Activated gamma-delta T cell treated with anti-CD3 and anti-CD28 coated beads, Interleukin-2, amount 50 U/mL, for 16 hours (primary cell): Measurements from ENCODE around the gene CALB2.

ENCODE experiments used
- DNase-seq: peaks from one replicate; pipeline ENCODE4 v3.0.0-alpha.2; 2020; ENCODE audit warnings: low read depth

Gene CALB2

DNA sequence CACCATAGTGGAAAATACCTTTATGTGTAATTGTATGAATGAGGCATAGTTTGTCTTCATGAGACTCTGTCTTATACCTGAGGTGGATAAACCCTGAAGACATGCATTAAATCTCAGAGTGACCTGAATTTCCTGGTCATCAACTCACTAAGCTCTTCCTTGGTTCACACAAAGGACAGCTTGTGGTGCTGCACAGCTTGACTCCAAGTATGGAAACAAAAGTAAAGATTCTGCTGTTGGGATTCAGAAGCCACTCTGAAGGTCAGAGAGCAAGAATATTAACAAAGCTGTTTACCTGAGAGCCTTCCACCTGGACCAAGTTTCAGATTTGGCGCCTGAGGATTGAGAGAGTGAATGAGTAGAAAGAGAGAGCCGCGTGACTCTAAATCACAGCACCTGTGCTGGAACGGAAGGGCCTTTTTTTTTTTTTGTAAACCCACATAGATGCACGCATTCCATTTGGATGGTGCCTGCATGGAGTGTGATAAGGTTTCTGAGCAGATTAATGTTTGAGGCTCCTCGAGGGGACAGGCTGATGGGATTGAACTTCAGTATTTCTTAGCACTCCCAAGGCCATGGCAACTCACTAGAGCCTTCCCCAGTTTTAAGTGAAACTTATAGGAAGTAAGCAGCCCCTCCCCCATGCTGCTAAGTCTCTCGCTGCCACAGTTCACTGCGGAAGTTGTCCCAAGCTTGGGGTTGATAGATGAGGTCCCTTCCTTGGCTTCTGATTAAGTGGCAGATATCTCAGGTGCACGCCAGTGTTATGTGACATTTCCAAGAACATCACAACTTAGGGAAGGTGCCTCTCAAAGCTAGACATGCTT, 28.7 kb downstream of the CALB2 start:
- no peak for DNase-seq

DNA sequence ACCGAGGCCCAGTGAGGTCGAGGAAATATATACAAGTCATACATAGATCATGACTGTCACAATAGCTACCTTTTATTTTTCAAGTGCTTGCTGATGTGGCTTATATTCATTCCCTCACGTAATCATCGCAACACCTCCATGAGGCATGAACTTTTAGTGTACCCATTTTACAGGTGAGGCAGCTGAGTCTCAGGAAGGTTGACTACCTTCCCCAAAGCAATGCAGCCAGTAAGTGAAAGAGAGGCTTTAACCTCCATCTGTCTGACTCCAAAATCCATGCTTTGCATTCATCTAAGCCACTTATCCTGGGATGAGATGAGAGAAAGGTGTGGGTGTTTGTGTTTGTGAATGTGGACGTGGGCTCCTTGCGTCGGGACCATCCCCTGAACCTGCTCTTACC, 30.8 kb downstream of the CALB2 start:
- no peak for DNase-seq

DNA sequence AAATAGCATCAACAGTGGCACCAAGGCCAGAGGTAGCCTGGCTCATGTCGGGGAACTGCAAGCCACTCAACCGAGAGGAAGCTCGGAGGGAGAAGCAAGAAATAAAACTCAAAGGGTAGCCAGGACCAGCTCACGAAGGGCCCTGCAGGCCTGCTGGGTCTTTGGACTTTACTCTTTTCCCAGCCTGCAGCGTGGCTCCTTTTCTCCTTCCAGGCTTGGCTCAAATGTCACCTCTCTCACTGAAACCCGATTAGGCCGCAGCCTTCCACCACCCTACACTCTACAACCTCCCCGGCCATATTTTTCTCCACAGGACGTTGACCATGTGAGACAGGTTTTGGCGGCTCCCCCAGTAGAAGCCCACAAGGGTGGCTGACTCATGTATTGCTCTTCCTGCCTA, 38.1 kb downstream of the CALB2 start:
- no peak for DNase-seq

DNA sequence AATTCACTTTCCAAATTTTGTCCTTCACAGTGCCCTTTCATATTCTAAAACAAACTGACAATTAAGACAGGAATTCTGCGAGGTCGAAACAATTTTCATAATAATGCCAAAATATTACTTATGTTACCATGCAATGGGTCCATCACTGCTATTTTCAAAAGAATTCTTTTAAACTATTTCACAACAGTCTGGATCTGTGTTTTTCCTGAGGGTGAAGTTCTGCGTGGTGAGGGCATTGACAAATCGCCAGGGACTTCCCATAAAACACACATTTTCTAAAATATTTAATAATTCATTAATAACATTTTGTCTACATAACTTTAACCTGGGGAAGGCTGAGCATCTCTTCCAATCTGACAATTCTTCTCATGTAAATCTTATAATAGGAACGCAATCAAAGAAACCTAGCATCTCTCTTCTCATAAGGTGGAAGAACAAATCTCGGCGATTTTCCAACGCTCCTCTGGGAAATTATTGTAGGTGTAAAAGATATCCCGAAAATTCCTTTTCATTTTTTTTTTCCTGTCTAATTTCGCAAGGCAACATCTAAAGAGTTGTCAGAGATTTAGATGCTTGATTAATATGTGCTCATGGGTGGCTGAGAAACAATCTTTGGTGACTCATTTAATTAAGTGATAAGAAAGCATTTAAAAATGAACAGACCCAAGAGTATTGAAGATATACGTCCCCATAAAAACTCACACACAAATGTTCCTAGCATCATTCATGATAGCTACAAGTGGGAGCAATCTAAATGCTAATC, 41.5 kb downstream of the CALB2 start:
- DNase-seq, result no peak

DNA sequence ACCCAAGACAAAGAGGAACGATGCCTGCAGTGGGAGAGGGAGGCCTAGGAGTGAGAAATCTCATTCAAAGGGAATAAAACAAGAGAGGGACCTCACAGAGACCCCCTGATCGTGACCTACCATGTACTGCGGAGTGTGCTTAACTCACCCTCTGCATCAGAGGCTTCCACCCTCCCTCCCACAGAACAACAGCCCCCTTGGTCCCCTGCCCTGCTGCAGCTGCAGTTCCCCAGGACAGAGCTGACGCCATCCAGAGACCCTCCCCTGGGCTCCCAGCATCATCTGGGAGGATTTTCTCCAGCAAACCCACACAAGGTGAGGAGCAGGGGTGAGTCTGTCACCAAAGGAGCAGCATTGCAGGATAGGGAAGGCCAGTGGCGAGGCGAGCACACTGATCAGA, 43.5 kb downstream of the CALB2 start:
- no peak for DNase-seq

DNA sequence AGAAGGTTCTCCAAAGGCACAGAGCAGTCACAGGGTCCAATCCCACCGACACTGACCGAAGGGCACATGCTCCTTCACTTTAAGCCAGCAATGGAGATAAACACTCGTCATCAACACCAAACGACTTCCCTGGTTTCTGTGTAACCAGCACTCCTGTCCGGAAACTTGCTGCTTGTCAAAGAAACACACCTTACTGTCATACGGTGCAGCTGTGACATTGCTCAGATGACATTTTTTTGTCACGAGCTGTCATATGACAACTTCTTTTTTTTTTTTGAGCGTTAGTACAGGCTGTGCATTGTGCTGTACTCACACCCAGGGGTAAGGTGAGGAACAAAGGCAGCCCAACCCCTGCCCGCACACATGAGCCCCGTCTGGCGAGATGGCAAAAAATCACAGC, 44.2 kb downstream of the CALB2 start:
- DNase-seq, result no peak

DNA sequence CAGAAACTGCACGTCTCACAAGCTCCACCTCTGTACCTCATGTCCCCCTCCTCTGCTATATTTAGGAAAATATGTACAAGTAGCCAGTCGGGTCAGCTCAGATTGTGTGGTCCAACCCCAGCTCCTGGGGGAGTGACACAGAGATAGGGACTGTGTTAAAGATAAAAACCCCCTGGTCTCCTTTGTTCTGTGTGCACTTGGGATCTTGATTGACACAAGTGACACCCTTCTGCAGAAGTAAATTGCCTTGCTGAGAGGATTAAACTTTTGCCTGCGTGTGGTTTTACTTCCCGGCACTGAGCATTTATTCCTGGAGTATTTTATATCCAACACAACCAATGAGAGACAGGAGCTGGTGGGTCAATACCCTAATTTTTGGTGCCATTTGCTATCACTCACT, 45.8 kb downstream of the CALB2 start:
- DNase-seq, result no peak

DNA sequence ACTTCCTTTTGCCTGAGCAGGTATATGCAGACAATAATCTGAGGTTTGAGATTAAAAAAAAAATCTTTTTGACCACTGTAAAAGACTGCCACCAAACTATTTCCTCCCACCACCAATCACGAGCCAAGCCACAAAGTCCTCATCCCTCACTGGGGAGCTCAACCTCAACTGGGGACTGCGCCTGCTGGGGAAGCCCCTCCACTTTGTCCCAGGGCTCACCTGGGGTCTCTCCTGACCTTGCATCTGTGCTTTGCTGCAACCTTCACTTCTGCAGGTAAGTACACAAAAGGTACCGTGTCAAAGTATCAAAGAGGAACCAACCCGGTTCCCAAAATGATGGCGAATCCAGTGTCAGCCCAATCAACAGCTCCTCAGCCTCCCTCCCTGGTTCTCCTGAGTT, 47.8 kb downstream of the CALB2 start:
- DNase-seq, result no peak

DNA sequence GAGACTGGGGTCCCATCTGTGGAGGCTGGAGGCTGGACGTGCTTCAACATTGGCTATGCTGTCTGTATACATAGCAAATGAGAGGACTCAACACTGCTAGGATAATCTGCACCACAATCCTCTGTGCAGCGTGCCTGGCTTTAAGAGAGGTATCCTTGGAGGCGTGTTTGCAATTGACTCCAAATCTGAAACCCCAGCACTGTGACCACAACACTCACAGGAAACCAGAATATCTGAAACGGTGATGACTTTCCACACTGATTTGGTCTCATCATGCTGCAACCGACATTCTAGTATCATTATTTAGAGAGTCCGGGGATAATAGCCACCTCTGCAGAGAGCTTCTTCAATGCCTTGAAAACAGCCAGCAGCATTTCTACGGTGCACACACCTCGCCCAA, 48.2 kb downstream of the CALB2 start:
- no peak for DNase-seq

DNA sequence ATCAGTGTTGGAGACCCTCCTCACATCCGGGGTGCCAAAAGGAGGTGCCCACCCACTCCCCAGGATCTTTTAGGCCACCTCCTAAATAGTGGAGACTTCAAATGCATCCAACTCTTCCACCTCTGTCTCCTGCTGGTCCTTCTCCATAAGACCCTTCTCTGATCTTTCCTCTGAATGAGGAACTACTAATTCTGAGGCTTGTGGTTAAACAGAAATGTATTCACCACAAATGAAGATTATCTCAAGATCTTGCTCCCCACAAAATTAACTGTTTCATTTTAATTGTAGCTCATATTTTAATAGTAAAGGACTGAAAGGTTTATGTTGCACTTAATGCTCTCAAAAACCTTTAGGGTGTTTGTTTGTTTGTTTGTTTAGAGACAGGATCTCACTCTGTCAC, 49.2 kb downstream of the CALB2 start:
- no peak for DNase-seq

DNA sequence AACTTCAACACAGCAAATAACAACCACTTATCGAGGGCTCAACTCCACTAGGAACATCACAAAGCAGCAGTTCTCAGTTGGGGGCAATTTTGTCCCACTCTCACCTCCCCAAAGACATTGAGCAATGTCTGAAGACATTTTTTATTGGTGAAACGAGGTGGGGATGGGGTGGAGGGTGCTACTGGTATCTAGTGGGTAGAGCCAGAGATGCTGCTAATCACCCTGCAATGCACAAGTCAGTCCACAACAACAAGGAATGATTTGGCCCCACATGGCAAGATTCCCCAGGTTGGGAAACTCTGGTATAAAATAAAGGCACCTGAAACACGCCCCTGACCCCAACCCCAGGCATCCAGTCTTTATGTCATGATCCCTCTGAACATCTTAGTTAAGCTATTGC, 50.0 kb downstream of the CALB2 start:
- no peak for DNase-seq

DNA sequence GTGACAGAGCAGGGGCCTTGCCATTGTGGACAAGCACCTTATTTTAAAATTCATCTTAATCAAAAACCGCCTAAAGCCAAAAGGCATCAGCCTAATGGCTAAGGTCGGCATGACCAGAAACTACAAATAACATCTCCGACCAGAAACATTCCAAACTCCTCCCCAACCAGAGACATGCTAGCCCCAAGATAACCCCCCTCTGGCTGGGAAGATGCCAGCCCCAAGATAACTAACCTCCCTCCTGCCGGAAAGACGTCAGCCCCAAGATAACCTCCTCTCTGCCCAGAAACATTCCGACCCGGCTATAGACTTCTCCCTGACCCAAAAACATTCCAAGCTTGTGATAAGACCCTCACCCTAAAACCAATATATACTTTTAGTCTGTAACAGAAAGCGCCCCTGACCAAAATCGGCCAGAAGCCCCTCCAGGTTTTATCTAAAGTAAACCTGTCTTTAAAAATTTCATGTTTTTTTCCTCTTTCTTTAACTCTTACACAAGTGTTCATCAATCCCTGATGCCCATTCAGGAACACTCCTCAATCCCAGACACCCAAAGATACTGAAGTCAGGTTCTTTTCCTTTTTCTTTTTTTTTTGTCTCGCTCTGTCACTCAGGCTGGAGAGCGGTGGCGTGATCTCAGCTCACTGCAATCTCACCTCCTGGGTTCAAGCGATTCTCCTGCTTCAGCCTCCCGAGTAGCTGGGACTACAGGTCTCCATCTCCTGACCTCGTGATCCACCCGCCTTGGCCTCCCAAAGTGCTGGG, 50.7 kb downstream of the CALB2 start:
- no peak for DNase-seq

DNA sequence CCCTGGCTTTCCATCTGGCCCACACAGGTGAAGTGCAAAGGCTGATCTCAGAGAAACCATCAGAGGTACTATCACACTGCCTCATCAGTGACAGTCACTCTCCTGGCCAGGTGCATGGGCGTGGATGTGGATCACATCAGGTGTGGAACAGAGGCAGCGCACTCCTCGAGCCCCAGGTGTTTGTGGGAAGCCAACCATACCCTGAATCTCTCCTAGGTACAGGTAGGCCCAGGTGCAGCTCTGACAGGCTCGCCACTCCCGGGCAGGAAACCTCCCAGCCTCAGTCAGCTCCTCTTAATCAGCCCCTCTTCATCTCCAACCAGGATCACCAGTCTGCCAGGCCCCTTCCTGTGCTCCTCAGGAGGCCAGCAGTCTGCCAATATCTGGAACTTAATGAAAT, 51.6 kb downstream of the CALB2 start:
- DNase-seq, result no peak

DNA sequence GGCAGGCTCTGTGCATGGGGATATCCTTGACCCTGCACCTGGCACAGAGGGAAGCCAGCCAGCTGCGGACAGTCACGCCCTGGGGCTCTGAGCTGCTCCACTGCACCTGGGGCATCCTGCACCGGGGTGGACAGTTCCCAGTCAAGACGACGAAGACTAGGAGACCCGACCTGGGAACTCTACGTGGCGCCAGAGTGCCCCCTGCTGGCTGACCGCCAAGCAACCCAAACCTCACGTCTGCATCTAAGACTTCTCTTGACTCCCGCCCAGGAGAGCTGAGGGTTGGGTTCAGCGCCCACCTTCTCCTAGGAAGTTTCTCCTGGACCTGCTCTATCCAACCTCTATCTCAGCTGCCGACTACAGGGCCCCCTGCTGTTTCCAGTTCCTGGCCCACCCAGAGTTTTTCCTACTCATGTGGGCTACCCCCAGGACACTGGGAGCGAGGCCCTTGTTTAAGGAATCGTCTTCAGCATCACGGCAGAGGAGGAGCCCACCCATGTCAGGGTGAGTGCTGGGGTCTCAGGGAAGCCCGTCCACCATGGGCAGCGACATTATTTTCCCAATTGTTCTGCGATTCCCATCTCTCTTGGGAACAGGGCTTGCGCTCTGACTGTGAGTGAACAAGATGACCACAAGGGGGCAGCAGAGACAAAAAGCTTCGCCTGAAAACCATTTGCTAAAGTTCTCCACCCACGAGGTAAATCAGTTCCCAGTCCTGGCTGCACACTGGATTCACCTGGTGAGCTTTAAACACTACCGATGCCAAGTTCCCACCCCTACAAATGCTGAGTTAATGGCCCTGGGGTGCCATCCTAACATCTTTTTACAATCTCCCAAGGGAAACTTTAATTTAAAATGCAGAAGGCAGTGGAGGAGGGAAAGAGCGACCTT, 54.0 kb downstream of the CALB2 start:
- DNase-seq, result peak; percentile 48

DNA sequence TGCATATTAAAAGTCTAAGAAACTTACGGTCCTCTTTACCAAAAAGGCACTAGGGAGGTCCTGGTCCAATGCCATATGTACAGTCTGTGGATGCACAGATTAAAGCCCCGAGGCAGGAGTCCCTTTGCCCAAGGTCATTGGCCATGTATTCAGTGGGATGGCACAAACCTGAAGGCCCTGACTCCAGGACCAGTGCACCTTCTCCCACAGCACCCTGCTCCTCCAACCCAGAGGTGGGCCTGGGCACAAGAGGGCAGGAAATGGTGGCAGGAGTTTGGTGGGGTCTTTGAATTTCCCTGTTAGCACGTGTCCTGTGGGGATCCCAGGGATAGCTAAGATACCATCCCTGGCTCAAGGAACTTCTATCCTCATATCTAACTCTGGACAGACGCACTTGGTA, 54.8 kb downstream of the CALB2 start:
- DNase-seq, result no peak

DNA sequence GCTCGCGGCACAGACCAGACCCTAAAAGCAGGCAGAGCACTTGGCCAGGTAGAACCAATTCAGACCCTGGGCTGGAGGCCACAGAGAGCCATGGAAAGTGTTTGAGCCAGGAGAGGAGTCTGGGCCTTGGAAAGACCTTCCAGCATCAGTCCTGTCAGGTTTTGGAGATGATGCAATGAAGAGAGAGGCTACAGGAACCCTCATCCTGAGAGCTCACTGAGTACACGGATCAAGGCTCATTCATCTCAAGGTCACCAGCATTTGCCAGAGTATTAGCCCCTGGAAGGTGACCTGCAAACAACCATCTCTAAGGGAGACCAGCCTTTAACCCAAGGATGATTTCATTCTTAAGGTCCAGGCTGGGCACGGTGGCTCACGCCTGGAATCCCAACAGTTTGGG, 55.5 kb downstream of the CALB2 start:
- DNase-seq, result no peak

DNA sequence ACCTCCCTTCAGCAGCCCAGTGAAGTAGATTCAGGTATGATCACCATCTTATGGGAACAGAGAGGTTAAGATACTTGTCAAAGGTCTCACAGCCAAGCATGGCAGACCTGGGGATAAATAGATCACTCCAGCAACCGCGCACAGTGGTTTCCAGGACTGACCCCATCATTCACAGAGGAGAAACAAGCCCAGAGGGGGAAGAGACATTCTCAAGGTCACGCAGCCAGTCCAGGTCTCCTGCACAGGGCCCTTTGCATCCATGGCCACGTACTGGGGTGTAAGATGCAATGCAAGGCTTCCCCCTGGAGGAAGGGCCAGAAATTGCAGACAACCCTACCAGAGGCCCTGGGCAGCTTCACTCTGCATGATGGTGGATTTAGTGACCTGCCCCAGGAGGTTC, 63.4 kb downstream of the CALB2 start:
- no peak for DNase-seq

DNA sequence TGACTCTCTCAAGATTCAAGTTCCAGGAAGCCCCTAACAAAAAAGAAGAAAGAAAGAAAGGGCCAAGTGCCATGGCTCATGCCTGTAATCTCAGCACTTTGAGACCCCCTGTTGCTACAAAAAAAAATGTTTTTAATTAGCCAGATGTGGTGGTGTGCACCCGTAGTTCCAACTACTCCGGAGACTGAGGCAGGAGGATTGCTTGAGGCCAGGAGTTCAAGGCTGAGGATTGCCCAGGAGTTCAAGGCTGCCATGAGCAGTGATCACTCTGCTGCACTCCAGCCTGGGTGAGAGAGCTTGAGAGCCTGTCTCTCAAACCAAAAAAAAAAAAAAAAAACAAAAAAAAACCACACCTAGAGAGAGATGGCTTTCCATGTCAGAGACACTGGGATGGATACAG, 64.5 kb downstream of the CALB2 start:
- no peak for DNase-seq

DNA sequence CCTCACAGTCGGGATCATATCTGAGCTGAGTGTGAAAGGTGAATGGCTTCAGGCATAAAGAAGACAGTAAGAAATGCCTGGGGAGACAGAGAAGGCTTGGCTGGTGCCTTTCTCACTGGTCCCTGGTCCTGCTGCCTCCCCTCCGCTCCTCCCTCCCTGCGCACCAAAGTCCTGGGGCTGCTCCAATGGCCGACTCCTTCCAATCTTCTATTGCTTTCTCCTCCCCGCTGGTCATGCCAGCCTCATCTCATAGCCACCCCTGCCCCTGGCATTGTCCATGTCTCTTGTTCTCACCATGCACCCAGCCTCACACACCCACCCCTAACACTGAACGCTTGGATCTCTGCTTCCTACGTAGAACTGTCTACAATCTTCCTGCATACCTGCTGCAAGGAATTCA, 65.3 kb downstream of the CALB2 start:
- DNase-seq, result no peak

DNA sequence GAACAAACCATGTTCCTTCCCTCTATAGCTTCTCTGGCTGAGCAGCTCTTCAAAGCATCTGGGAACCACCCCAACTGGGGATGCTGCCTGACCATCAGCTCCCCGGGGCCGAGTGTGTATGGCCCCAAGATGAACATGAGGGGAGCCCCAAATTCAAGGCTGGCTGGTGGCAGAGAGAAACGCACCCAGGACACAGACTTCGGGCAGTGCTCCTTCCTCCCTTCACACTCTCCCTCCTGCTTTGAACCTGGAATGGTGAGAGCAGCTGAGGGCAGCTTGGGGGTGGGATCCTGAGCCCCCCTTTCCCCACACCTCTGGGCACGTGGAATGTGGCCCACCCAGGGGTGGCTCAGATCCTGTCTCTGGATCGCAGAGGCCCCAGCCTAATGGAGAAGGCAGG, 66.1 kb downstream of the CALB2 start:
- DNase-seq, result no peak

DNA sequence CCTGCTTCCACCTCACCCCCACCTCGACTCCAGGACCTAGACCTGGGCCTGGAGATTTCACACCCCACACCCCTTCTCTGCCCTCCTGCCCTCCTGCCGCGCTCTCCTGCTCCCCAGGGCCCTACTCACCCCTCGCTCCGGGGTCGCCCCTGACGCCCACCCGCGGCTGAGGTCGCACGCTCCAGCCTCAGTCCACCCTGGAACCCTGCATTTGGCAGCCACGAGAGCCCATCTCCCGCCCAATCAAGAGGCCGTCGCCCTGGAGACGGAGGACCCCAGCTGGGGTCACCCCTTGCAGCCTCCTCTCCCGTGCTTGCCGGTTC, 67.2 kb downstream of the CALB2 start:
- no peak for DNase-seq
